CD4-positive, alpha-beta T cell treated with Interleukin-2 at 100 ng/mL for 4 hours (primary cell): ENCODE data around the gene DENND1B.

Experiments
- DNase-seq: peaks from one replicate; pipeline ENCODE4 v3.0.0-alpha.2; 2020; ENCODE audit warnings: low spot score

The DENND1B gene

DNA sequence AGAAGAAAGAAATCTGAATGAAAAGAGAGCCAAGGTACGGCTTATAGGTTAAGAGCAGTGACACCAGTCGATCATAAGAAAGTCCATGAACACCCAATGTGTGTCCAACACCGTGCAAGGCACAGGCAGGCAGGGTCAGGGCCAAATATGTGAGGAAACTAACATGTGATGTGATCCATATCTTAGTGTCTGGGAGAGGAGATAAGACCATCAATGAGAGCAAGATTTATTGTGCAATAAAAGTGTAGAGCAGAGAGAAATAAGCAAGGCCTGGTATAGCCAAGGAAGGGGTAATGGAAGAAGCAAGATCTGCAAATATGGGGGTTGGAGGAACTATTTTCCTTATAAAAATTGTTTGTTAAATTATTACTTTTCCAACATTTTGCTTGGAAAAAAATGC, 308.5 kb downstream of the DENND1B start:
- DNase-seq = no peak

- no peak for DNase-seq
Observed at GRCh38 chr1:197465528-197466327, 309.6 kb downstream of the DENND1B start.

- no peak for DNase-seq
Observed at GRCh38 chr1:197464044-197464443, 311.2 kb downstream of the DENND1B start.

- DNase-seq = no peak
Observed at GRCh38 chr1:197463142-197463541, 312.1 kb downstream of the DENND1B start.

DNA sequence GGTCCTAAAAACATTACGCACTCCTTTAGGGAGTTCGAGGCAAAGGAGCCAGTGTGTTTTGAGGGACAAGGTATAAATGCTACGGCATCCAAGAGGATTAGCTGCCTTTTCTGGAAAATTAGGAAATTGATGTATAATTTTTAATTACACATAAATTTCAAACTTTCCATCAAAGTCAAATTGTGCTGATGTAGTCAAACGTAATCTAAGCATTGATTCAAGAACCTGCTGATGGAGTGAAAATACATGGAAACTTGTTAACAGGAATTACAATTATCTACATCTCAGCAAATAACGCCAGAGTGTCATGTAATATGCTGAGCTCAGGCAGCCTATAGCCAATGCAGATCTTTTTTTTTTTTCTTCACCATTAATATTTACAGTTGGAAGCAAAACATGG, 312.7 kb downstream of the DENND1B start:
- no peak for DNase-seq
